Smooth muscle cell of the brain vasculature (primary cell): ENCODE data around the gene FNDC4.

Experiments
- DNase-seq: peaks from one replicate; pipeline ENCODE4 v3.0.0-alpha.2; 2012; ENCODE audit warnings: low read depth, low spot score

FNDC4 gene

DNA sequence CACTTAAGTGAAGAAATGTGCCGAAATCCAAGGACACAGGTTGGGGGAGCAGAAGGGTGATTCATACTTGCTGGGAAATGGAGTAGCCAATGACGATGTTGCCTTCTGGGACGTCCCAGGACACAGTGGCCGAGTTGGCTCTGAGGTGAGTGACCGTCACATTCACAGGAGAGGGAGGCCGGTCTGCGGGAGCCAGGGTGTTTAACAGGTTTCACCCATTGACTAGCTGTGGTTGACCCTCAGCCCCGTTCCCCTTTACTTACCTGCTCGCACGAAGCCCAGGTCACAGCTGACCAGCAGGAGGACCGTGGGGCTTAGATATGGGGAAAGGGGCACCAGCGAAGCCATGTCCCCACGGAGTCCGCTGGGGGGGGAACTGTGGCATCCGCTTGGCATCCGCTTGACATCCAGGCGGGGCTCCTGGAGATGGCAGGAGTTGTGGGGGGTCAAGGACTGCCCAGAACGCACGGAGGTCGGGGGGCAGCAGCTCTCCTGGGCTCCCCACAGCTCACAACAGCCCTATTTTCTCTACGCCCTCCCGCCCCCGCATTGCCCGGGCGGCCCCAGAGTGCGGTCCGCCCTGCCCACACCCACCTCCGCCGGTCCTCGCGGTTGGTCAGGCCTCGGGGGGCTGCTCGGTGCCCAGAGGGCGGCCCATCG lies 586 bp downstream of the FNDC4 start:
- DNase-seq = no peak

DNA sequence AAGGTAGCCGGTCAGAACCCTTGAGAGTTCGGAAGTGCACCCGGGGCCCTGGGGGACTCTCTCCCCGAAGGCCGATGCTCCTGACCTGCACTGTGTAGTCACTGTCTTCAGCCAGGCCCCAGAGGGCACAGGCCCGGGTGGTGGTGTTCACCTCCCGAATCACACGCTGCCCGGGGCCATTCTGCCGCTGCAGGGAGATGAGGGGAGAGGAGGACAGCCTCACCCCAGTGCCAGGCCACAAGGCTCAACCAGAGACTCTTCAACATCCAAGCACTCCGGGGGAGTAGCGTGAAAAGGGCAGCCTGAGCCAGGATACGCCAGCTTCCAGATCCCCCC lies 1.1 kb downstream of the FNDC4 start:
- no peak for DNase-seq

DNA sequence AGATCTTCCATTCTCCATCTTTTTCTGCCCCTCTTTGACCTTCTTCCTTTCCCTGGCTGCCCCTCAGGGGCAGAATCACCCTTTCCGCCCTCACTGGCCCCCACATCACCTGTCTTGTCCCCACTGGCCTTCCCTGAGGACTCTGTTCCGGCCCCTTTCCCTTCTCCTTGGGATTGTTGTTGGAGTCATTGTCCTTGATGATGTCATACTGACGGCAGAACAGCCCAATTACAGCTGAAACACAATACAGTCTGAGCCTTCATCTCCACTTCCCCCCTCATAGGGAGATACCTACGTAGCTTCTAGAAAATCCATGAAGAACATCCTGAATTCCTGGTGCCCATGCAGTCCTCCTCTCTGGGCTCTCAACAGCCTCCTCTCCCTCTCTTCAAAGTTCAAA lies 2.4 kb downstream of the FNDC4 start:
- DNase-seq = no peak

DNA sequence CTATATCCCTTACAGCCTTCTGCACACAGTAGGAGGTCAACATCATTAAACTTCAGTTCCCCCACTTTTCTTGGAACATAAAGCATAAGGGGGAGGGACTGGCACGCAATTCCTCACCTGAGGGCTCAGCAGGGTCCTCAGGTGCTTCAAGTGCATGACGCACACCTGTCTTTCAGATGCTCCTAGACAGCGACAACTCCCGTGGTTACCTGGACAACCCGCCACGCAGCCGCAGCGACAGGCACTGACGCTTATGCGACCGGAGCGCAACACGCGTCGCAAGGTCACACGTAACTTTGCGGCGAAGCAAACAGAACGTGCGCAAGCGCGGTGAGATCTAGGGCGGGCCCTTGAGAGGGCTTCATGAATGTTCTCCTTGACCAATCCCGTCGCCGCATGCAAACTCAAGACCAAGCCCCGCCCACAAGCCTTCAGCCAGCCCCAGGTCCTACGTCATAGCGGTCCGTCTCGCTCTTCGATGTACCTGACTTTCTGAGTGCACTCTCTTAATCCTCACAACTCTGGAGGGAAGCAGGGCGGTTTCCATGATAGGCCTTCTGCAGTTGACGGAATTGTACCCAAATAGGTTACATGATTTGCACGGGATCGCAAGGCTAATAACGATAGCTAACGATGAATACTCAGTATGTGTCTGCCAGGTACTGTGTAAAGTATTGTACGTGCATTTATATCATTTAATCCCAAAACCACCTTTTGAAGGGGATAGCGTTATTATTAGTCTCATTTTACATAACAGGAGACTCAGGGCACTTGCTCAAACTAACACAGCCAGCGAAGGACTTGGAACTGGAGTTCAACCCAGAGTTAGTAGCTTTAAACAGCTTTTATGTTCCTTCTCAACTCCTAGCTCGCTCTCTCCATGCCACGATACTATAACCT lies 5.3 kb downstream of the FNDC4 start, which contains the start of gene IFT172:
IFT172 (minus strand) TSS at position 246 of the 900 bp plus-strand sequence; CDS start at position 156, 90 bp downstream.
- peak; percentile 91 for DNase-seq

DNA sequence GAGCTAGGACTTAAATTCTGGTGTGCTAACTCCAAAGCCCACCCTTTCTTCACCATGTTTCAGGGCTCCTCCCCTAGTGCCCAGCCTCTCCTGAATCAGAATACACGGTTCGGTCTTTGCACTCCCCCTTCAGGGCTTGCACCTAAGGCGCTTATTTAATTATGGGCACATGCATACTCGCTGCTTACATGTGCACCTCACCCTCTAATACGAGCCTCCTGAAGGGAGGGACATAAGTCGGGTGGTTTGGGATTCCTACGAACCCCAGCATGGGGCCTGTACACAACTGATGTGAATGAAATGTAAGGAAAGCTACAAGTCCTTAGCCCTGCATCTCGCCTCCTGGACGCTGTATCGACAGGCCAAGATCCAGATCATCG lies 5.9 kb downstream of the FNDC4 start:
- peak; percentile 1 for DNase-seq

DNA sequence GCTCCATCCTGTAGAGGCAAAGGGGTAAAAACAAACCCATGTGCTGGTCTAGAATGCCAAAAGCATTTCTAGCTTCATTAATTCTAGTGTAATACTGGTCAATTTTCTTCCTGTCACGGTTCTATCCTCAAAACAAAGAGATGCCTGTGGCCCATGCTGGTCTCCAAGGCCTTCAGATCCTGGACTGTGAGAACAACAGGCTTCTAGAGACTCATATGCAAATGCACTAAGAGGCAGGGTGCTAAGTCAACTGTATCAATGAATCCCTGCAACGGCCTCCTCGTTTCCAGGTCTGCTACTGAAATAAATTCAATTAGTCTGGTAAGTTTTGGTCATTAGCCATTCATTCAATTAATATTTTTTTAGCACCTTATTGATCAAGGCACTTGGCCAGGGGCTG lies 9.5 kb downstream of the FNDC4 start:
- DNase-seq = no peak

DNA sequence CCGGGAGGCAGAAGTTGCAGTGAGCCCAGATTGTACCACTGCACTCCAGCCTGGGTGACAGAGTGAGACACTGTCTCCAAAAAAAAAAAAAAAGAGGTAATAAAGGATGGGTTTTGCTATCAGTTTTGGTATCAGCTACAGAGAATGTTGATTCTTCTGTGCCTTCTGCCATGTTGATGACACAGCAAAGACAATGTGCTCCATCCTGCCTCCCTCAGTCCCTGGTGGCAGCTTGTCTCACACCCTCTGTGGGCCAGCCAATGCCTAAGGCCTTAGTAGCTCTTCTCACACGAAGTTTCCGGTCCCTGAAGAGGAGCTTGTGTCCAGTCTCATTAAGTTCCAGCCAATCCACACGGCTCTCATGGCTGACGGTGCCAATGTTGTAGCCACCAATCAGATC lies 23.0 kb downstream of the FNDC4 start:
- no peak for DNase-seq

DNA sequence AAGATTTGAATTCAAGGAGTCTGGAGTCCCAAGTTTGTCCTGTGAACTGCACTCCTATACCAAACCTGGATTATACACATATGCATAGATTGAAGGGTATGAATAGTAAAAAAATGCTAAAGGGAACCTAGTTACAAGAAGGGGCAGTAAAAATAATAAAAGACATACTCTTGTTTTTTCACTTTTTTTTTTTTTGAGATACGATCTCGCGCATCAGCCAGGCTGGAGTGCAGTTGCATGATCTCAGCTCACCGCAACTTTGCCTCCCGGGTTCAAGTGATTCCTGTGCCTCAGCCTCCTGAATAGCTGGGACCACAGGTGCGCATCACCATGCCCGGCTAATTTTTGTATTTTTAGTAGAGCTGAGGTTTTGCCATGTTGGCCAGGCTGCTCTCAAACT lies 30.6 kb downstream of the FNDC4 start:
- no peak for DNase-seq

DNA sequence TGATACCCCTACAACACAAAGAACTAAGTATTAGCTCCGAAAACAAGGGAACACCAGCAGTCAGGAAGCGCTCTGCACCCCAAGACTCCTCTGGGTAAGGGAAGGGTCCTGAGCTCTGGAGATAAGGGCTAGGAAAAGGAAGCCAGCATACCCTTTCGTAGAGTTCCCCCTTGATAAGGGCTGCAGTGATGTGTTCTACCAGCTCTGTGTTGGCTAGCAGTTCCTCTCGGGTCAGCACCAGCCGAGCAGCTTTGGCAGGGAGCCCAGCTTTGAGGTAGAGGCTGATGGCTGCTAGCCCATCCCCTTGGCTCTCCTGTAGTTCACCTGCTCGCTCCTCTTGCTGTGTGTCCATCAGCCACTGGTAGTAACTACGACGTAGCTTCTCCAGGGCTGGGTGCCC lies 33.9 kb downstream of the FNDC4 start:
- no peak for DNase-seq

DNA sequence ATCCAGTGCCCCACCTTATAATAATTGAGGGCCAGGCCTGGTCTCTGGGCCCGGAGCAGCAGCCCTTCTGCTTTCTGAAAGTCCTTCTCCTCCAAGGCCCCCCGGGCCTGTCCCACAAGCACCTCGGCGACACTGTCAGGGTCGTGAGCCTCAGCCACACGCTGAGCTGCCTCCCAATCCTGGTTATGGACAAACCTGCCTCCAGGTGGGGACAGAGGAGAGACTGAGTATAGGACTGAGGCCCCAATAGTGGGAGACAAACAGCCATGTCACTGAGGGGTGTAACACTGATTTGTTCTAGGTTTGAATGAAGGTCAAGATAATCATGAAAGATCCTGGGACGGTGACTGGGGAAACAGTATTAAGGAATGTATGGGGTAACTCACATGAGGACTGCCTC lies 41.0 kb downstream of the FNDC4 start:
- DNase-seq = no peak

DNA sequence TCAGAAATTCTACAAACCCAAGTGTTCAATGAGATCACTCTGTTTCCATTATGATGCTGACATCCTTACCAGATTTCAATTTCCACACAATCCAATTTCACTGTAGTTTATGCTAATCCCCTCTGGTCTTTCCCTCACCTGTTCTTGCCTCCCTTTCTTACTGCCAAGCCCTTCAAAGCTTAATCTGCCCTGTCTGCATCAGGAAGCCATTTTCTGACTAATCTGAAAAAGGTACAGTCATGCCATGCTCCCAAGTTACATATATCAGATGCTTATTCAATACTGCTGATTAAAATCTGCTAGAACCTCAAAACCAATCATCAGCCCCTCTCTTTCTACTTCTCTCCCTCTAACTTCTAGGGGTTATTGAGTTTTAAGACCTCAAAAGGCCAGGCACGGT lies 43.9 kb downstream of the FNDC4 start:
- no peak for DNase-seq

DNA sequence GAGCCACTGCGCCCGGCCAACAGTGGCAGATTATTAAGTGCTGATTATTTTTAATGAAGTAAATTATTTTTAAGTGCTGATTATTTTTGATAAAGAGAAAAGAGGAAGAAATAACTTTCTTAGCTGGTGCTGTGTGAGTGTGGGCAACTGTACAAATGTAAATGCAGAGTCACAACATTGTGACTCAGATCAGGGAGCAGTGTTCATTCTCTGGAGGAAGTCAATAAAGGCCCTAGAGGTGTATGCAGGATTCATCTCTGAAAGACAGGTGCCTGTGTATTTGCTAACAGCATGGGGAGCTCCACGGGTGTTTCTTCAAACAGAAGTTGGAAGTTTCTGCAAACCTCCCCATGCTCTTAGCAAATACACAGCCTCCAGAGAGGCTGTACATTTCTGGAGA lies 46.6 kb downstream of the FNDC4 start:
- DNase-seq = no peak

DNA sequence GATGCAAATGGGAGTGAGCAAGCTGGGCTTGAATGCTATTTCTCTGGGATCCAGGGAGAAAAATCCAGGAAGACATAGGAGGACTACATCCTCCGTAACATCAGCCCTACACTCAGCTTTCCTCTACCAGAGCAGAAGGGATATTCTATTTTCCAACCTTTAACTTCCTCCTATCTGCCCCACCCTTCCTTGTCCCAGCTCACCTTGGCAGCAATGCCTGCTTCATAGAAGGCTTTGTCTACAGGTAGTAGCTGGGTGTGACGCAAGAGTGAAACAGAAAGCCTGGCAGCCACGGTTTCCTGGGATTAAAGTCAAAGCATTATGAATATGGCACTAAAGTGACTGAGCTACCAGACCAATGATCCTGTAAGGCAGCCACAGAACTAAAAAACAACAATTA lies 48.9 kb downstream of the FNDC4 start:
- DNase-seq = no peak

DNA sequence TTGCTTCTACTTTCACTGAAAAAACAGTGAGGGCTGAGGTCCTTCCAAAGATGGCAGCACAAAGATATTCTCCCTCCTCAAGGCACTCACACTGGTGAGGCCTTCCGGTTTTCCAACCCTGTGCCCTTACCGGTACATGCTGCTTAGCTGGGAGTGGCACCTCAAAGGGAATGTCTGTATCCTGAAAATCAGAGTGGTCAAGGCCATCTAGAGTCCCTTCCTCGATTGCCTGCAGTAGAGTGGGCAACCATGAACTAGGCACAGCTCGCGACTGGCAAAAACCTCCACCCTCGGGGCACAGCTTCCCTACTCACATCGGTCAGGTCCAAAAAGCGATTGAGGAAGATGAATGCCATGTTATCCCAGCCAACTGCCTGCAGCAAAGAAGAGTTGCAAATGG lies 49.4 kb downstream of the FNDC4 start:
- no peak for DNase-seq

DNA sequence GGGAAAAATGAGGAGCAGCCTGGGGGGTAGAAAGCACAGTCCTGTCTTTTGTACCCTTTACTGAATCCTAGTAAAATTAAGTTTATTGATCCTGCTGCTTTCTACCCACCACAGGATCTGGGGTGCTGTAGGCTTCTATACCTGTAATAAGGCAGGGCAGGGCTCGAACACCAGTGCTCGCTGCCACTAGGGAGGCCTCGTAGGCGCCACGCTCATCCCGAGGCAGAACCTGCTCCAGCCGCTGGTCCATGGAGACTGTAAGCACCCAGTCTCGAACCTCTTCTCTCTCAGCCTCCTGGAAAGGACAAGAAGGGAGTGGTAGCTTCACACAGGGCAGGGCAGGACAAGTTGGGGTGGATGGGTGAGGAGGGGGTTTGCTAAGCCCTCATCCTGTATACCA lies 49.8 kb downstream of the FNDC4 start:
- DNase-seq = no peak

DNA sequence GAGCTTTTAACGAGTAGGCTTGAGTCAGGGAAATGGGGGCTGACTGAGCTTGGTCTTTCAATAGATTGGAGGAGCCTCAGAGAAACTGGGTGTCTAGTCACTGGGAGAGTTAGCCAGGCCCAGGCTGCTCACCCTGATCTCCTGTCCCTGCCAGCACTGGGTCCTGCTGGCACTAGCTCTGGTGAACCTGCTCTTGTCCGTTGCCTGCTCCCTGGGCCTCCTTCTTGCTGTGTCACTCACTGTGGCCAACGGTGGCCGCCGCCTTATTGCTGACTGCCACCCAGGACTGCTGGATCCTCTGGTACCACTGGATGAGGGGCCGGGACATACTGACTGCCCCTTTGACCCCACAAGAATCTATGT lies 52.1 kb downstream of the FNDC4 start:
- DNase-seq = no peak

DNA sequence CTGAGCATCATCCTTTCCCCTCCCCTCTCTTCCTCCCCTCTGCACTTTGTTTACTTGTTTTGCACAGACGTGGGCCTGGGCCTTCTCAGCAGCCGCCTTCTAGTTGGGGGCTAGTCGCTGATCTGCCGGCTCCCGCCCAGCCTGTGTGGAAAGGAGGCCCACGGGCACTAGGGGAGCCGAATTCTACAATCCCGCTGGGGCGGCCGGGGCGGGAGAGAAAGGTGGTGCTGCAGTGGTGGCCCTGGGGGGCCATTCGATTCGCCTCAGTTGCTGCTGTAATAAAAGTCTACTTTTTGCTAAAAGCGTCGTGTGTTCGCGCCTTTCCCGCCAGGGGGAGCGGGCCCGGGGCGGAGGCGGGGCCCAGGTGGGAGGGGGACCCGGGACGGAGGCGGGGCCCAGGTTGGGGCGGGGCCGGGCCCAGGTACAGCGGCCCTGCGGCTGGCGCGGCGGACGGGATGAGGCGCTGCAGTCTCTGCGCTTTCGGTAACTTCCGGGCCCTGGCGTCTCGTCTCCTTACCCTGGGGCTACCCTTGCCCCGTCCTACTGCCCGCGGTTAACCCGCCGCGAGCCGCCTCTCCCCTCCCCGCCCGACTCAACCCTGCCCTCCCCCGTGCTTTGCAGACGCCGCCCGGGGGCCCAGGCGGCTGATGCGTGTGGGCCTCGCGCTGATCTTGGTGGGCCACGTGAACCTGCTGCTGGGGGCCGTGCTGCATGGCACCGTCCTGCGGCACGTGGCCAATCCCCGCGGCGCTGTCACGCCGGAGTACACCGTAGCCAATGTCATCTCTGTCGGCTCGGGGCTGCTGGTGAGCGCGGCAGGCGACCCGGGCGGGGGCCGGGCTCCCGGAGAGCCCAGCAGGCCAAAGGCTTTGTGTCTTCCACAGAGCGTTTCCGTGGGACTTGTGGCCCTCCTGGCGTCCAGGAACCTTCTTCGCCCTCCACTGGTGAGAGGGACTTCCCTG lies 52.8 kb downstream of the FNDC4 start, which contains the start of gene KRTCAP3:
KRTCAP3 (plus strand) TSS at position 424 of the 962 bp plus-strand sequence; CDS start at position 456, 32 bp downstream.
- DNase-seq = no peak
